Rectal smooth muscle tissue (tissue), 1 donor: Measurements from ENCODE around the gene C5orf15.

ENCODE experiments used
- H3K27ac ChIP-seq: one replicate; pipeline ENCODE4 v1.7.0; 2013; ENCODE audit warnings: low read depth, low read length, inconsistent platforms
- H3K27me3 ChIP-seq: one replicate; pipeline ENCODE4 v1.7.0; 2013; ENCODE audit warnings: low read length; ENCODE audit not compliant: control insufficient read depth, insufficient read depth
- H3K36me3 ChIP-seq: one replicate; pipeline ENCODE4 v1.7.0; 2013; ENCODE audit warnings: low read length; ENCODE audit not compliant: control insufficient read depth, insufficient read depth
- H3K4me1 ChIP-seq: one replicate; pipeline ENCODE4 v1.7.0; 2013; ENCODE audit warnings: low read length; ENCODE audit not compliant: control insufficient read depth, insufficient read depth
- H3K4me3 ChIP-seq: one replicate; pipeline ENCODE4 v1.7.0; 2013; ENCODE audit warnings: low read length
- H3K9ac ChIP-seq: one replicate; pipeline ENCODE4 v1.7.0; 2013; ENCODE audit warnings: low read length

Gene C5orf15

GRCh38 chr5:134000091-134000511 is 31.7 kb upstream of the C5orf15 start:
- Histone ChIP-seq H3K27me3 (no peaks in the 10 kb centered on the region), H3K27ac (no peak overlapping the region), H3K4me3 (no peak overlapping the region), H3K9ac (no peak overlapping the region), H3K36me3 (no peaks in the 10 kb centered on the region), H3K4me1 (peaks cover 28% of the 10 kb centered on the region)

DNA sequence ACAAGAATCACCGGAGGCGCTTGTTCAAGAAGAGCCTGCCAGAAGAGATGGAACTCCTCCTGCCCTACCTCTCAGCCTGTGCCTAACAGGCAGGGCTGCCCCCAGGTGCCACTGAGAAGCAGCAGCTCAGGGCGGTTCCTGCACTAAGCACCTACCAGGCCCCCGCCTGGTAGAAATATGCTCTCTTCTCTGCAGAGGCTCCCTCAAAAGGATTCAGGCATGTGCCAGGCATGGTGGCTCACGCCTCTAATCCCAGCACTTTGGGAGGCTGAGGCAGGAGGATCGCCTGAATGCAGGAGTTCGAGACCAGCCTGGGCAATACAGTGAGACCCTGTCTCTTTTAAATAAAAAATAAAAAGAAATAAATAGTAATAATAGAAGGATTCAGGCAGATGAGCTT is 30.4 kb upstream of the C5orf15 start:
- H3K27me3 ChIP-seq: no peaks in the 10 kb centered on the region
- H3K9ac ChIP-seq: no peak overlapping the region
- H3K4me3 ChIP-seq: no peak overlapping the region
- H3K4me1 ChIP-seq: peaks cover 39% of the 10 kb centered on the region
- no peak overlapping the region for H3K27ac ChIP-seq
- H3K36me3 ChIP-seq: no peaks in the 10 kb centered on the region

DNA sequence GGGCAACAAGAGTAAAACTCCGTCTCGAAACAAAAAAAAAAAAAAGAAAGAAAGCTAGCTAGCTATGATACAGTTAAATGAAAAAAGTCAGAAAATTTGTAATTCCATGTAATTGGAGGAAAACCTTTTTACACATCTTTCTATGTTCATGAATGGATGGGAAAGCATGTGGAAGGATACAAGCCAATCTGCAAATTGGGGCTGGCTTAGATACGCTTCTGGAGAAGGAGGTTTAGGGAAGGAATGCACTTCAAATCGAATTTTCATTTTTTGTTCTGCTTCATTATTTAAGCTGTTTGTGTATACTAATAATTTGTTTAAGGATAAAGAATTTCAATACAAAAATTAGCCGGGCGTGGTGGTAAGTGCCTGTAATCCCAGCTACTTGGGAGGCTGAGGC is 29.6 kb upstream of the C5orf15 start:
- Histone ChIP-seq H3K27me3 (no peaks in the 10 kb centered on the region), H3K4me1 (peaks cover 38% of the 10 kb centered on the region), H3K9ac (no peak overlapping the region), H3K27ac (no peak overlapping the region), H3K36me3 (no peaks in the 10 kb centered on the region), H3K4me3 (no peak overlapping the region)

DNA sequence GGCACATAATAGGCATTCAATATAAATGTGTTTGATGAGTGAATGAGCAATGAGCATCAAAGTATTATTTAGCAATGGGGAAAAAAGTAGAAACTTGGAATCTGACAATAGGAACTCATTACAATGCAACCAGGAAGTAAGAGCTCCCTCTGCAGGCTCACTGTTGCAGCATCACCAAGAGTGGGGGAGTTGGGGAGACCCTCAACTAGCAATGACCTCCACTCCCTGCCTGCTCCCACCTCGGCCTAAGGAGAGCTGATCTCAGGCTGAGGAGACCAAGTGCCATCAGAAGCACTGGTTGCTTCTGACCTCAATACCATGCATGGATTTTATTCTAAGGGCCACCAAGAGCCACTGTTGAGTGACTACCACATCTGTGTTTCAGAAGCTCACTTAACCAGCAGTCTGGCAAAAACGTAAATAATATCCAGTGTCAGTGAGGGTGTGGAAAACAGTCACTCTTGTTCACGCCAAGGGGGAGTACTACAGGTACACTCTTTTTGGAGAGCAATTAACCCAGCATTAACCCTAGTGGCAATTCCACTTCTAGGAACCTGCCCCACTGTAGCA is 28.3 kb upstream of the C5orf15 start:
- Histone ChIP-seq H3K4me1 (peaks cover 26% of the 10 kb centered on the region), H3K27ac (no peak overlapping the region), H3K4me3 (no peak overlapping the region), H3K27me3 (no peaks in the 10 kb centered on the region), H3K36me3 (no peaks in the 10 kb centered on the region), H3K9ac (no peak overlapping the region)

GRCh38 chr5:133995883-133996563 is 27.6 kb upstream of the C5orf15 start:
- no peaks in the 10 kb centered on the region for H3K27me3 ChIP-seq
- H3K9ac ChIP-seq: no peak overlapping the region
- no peak overlapping the region for H3K4me3 ChIP-seq
- no peak overlapping the region for H3K27ac ChIP-seq
- H3K36me3 ChIP-seq: peaks cover under 1% of the 10 kb centered on the region
- peaks cover 24% of the 10 kb centered on the region for H3K4me1 ChIP-seq

GRCh38 chr5:133995341-133995740 is 26.9 kb upstream of the C5orf15 start:
- peaks cover 24% of the 10 kb centered on the region for H3K4me1 ChIP-seq
- H3K27me3 ChIP-seq: no peaks in the 10 kb centered on the region
- no peak overlapping the region for H3K4me3 ChIP-seq
- no peak overlapping the region for H3K27ac ChIP-seq
- no peak overlapping the region for H3K9ac ChIP-seq
- peaks cover 8% of the 10 kb centered on the region for H3K36me3 ChIP-seq

- Histone ChIP-seq H3K4me3 (no peak overlapping the region), H3K9ac (no peak overlapping the region), H3K4me1 (peaks cover 24% of the 10 kb centered on the region), H3K36me3 (peaks cover 11% of the 10 kb centered on the region), H3K27ac (no peak overlapping the region), H3K27me3 (no peaks in the 10 kb centered on the region)
Measured at GRCh38 chr5:133994990-133995333, 26.5 kb upstream of the C5orf15 start.

GRCh38 chr5:133994297-133994989 is 26.0 kb upstream of the C5orf15 start:
- Histone ChIP-seq H3K27me3 (no peaks in the 10 kb centered on the region), H3K4me1 (peaks cover 24% of the 10 kb centered on the region), H3K4me3 (no peak overlapping the region), H3K9ac (no peak overlapping the region), H3K27ac (no peak overlapping the region), H3K36me3 (peaks cover 12% of the 10 kb centered on the region)

DNA sequence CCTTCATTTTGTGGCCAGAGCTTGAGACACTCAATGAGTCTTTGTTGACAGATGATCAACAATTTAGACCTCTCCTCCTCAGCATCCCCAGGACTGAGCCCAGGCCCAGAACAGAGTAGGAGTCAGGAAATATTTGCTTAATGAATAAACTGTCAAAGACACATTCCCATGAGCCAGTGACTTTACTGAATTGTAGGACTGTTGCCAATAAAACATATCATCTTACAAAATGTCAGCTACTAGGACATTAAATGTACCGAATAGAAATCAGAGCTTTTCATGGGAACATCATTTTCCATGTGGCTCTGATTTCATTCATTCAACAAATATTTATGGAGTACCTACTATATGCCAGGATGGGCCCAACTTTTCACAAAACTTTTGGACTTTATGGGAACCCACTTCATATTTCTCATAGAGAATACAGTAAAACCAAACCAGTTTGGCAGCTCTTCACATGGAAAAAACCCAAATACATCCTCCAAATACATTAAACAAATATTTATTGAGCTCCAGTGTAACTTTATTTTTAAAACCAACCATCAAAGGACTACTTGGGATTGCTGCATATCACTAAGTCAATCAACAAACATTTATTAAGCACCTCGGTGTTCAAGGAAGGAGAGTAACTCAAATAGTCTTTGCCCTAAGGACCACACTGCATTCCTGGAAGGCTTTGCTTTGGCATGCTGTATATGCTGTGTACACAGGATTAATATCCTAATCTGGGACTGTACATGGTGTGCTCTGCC is 24.9 kb upstream of the C5orf15 start:
- no peak overlapping the region for H3K9ac ChIP-seq
- no peak overlapping the region for H3K27ac ChIP-seq
- peaks cover 24% of the 10 kb centered on the region for H3K4me1 ChIP-seq
- H3K27me3 ChIP-seq: no peaks in the 10 kb centered on the region
- no peak overlapping the region for H3K4me3 ChIP-seq
- H3K36me3 ChIP-seq: peaks cover 17% of the 10 kb centered on the region

DNA sequence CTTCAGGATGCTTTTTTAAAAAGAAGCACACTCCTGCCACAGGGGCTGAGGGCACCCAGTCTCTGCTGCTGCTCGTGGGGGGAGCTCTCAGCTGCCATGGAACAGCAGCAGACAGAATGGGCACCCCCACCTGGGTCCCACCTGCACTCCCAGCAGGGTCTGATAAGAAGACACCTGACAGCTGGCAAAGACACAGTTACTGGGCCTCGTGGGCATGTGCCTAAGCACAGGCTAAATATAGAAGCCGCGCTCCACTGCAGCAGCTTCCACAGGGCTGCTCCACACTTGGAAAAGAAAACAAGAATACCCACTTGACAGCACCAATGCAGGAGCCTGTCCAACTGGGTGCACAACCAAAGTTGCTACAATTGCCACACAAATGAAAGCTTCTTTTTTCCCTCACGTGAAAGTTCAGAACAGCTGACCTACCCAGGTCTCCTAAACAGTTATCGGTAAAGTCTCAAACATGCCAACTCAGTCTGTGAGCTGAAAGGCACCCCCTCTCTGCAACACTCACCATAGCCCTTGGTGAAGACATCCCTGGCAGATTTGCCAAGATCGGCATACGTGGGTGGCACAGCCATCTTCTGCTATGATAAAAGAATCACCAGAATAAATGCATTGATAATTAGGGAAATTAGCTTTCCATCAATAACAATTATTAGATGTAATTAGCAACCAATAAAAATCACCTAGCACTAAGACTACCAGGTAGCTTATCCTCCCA is 24.2 kb upstream of the C5orf15 start:
- no peak overlapping the region for H3K9ac ChIP-seq
- H3K36me3 ChIP-seq: peaks cover 17% of the 10 kb centered on the region
- no peak overlapping the region for H3K4me3 ChIP-seq
- no peaks in the 10 kb centered on the region for H3K27me3 ChIP-seq
- H3K27ac ChIP-seq: no peak overlapping the region
- peaks cover 24% of the 10 kb centered on the region for H3K4me1 ChIP-seq

DNA sequence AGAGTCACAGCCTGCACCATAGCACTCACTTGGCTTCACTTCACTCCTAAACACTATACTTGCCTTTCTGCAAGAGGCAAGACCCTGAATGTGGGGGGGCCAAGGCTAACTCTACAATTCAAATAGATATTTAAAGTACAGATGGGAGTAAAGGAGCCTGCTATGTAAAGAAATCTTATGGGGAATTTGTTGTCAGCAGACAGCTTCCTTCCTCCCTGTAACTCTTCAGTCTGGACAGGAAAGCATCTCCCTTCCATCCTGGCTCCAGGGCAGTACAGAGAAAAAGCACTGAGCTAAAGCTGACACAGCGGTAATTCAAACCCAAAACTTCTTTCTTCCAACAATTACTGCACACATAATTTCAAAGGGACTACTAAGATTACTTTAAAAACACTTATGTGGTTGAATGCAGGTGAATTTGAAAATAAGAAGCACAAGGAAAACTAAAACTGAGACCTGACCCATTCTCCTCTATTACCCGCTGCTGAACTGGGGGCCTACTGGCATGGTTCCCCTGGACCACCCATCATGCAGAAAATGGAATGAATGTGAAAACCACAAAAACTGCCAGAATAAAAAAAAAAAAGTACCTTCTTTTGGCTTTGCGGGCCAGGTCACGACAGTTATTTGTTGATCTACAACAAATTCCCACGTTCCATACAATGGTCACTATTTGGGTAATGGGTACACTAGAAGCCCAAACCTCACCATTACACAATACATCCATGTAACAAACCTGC is 22.9 kb upstream of the C5orf15 start:
- peaks cover 24% of the 10 kb centered on the region for H3K4me1 ChIP-seq
- no peaks in the 10 kb centered on the region for H3K27me3 ChIP-seq
- no peak overlapping the region for H3K27ac ChIP-seq
- peaks cover 17% of the 10 kb centered on the region for H3K36me3 ChIP-seq
- H3K9ac ChIP-seq: no peak overlapping the region
- no peak overlapping the region for H3K4me3 ChIP-seq
